GM08714 (cell line): ENCODE results near the gene MYCBPAP.

Experiments used
- H3K4me3 ChIP-seq: fragments of 200-500 bp; sonication (Bioruptor generic); 2 replicates; pipeline ENCODE4 v1.5.1; 2014; ENCODE audit warnings: mild to moderate bottlenecking, low read length, inconsistent platforms
- ZNF274 ChIP-seq: IDR thresholded peaks from 2 replicates; pipeline ENCODE4 v1.6.1; 2012; ENCODE audit warnings: mild to moderate bottlenecking, low read depth, low read length

Gene MYCBPAP

DNA sequence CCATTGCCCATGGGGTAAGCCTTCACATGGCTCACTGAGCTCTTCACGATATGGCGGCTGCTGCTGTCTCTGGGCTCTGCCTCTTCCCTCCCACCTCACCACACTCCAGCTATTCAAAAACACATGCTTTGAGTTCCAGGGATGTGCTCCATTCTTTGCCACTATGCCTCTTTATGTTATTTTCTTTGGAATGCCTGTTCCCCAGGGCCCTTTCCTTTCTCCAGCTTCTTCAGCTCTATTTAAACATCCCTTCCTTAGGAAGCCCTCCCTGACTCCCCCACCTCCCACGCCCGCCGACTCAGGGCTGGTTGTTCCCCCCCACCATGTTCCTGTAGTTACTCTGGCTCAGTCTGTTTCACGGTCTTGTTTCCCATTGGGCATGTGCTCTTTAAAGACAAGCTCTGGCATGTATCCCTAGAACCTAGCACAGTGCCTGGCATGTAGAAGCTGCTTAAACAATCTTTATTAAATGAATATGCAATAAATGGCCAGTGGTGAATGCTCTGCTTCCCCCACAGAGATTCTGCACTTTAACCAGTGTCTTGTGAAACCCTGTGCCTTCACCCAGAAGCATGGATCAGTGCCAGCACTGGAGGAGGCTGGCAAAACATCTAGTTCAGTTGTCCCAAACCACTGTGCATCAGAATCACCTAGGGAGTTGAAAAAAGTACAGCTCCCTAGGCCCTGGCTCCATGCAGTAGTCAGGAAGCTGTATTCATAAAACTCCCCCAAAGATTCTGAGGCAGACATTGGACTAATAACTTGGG lies 6.9 kb downstream of the MYCBPAP start:
- H3K4me3 ChIP-seq = no peak overlapping the region
- no peak for TF ChIP-seq ZNF274

DNA sequence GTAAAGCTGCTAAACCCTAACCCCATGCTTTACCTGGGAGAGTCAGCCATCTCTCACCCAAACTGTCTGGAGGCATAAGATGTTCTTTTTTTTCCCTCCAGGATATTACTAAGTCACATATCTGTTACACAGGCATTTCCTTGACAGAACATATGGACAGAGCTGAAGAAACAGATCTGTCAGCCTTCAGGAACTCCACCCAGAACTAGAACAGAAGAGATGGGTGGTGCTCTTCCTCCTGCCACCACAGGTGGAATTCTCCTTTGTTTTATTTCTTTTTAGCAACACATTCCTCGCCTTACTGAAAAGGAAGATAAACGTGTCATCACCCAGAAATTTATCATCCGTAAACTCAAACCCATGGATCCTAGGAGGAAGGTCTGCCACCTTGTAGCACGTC lies 8.8 kb downstream of the MYCBPAP start:
- H3K4me3 ChIP-seq = no peak overlapping the region
- TF ChIP-seq ZNF274 = no peak

GRCh38 chr17:50517504-50518383 lies 9.5 kb downstream of the MYCBPAP start:
- no peak for TF ChIP-seq ZNF274

DNA sequence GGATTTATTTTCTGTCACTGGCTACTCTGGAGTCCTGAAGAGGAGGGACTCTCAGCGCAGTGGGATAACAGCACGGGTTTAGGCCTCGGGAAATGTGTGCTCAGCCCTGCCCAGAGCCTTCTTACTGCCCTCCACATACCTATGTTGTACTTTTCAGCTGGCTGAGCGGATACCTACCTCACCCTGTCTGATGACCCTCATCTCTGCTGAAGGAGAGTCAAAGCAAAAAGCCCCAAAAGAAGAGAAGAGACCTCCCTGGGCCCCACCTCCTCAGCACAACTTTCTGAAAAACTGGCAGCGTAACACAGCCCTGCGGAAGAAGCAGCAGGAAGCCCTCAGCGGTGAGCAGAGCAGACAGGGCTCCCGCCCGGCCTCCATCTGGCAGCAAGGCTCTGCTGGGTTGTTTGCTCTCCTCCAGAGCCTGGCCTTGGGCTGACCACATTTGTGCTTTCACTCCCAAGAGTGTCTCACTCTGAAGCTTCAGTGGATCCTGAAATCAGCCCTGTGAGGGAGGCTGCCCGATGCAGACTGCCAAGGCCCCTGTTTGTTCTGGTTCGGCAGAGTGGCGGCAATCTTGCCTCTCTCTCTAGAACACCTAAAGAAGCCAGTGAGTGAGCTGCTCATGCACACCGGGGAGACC lies 10.3 kb downstream of the MYCBPAP start:
- no peak overlapping the region for H3K4me3 ChIP-seq
- no peak for TF ChIP-seq ZNF274

More at GRCh38 chr17:50517504-50518383, 9.5 kb downstream of the MYCBPAP start:
- H3K4me3 ChIP-seq = no peak overlapping the region

DNA sequence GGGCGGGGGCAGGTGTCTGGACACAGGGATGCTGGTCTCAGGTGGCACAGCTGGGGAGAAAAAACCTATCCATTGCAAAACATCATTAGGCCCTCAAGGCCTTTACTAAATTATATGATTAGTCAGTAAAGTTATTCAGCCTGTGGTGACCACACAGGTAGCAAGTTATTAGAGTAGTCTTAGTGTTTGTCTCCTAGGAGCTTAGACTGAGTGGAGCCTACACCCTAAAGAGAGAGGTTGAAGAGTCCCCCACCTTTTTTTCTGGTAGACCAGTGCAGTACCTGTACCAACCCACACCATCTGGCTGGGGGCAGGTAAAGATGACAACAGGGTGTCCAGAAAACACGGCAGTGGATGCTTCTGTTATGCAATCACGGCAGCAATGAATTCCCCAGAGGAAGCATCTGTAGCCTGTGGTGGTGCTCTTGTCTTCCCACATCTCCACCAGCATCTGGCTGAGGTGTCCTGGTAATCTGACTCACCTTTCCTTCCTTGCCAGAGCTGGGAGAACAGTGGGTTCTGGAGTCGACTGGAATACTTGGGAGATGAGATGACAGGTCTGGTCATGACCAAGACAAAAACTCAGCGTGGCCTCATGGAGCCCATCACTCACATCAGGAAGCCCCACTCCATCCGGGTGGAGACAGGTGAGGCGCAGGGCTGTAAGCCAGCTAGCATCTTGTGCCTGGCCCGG lies 11.0 kb downstream of the MYCBPAP start:
- TF ChIP-seq ZNF274 = no peak
- H3K4me3 ChIP-seq = no peak overlapping the region

DNA sequence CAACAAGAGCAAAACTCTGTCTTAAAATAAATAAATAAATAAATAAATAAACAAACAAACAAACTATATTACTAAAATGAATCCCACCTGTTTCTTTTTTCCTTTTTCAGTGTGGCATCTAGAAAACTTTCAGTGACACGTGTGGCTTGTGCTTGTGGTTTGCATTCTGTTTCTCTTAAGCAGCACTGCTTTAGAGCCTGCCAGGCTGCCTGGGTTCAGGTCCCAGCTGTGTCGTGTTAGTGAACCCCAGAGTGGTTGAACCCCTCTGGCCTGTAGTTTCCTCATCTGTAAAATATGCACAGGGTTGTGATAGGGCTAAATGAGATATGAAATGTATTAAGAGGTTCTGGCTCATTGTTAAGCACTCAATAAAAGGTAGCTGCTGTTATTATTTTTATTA lies 12.2 kb downstream of the MYCBPAP start:
- no peak for TF ChIP-seq ZNF274
- H3K4me3 ChIP-seq = no peak overlapping the region

- no peak overlapping the region for H3K4me3 ChIP-seq
- no peak for TF ChIP-seq ZNF274
Measured at GRCh38 chr17:50521514-50521913, 13.3 kb downstream of the MYCBPAP start.

DNA sequence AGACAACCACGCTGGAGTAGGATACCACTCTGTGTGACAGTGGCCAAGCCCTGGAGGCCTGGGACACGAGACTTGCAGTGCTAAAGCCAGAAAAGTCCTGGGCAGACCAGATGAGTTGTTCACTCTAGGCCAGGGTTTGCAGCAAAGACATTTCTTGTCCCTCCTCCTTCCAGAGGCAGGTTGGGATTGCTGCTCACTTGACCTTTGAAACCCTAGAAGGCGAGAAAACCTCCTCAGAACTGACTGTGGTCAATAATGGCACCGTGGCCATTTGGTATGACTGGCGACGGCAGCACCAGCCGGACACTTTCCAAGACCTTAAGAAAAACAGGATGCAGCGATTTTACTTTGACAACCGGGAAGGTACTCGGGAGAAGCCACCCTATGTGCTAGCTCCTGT lies 14.5 kb downstream of the MYCBPAP start:
- H3K4me3 ChIP-seq = no peak overlapping the region
- TF ChIP-seq ZNF274 = no peak

DNA sequence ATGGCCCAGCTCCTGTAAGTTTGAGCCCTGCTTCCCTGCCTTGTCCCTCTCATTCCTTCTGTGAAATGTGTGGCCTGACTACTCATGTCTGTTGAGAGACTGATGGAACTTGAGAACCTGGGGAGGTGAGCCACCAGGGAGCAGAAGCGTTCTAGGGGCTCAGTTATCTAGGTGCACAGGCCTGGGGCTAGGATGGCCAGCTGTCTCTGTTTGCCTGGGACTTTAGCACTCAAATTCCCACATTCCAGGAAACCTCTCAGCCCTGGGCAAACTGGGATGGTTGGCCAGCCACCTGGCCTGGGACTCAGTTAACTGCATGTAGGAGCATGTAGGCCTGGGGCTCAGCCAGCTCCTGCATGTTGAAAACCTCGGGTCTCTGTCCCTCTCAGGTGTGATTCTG lies 15.0 kb downstream of the MYCBPAP start:
- no peak for TF ChIP-seq ZNF274
- H3K4me3 ChIP-seq = no peak overlapping the region

GRCh38 chr17:50524838-50525237 lies 16.6 kb downstream of the MYCBPAP start:
- H3K4me3 ChIP-seq = no peak overlapping the region
- TF ChIP-seq ZNF274 = no peak

GRCh38 chr17:50527155-50527762 lies 19.0 kb downstream of the MYCBPAP start:
- H3K4me3 ChIP-seq = no peak overlapping the region
- no peak for TF ChIP-seq ZNF274

DNA sequence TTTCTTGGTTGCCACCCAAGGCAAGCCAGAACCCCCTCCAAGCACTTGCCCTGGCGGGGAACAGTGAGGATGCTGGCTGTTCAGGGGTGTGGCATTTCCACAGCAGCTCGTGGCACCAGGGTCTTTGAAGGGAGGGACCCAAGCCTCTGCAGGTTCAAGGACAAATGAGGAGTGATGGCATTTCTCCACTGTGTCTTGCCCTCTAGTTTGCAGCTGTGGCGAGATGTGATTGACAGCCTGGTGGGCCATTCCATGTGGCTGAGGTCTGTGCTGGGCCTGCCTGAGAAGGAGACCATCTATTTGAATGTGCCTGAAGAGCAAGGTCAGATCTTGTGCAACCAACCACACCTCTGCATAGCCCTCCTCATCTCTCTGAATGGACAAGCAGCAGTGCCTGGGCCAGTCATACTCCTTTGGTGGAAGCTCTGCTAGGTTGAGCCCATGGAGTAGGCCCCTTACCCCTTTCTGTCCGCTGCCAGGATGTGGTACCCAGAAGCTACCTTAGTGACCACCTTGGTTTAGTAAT lies 19.8 kb downstream of the MYCBPAP start:
- no peak for TF ChIP-seq ZNF274
- H3K4me3 ChIP-seq = no peak overlapping the region

- no peak for TF ChIP-seq ZNF274
- H3K4me3 ChIP-seq = no peak overlapping the region
Measured at GRCh38 chr17:50529849-50530248, 21.6 kb downstream of the MYCBPAP start.

DNA sequence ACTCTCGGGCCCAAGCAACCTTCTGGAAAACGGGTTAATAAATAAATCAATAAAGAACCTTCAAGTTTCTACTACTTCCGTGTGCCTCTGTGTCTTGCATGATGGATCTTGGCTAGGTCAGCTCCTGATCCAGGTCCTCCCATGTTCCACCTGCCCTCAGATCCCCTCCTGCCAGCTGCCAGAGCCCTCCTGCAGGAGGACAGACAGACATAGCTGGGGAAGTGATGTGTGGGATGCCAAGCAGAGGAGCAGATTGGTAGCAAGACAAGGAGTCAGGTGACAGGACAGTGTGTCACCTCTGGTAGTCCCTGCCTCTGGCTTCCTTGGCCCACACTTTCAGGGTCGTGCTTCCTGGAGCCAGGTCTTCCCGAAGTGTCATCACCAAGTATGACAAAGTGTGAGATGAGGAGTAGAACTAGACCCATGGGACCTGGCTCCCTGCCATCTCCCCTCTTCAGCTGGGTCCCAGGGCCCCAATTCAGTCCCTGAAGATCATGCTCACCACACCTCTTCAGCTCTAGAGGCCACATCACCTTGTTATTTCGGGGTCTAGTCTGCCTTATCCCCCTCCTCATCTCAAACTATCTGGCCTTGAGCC lies 23.3 kb downstream of the MYCBPAP start:
- TF ChIP-seq ZNF274 = no peak
- no peak overlapping the region for H3K4me3 ChIP-seq
